H1 (cell line): ENCODE data around the gene OGG1. TPM values are rescaled to one million over a fixed set of nuclear protein-coding genes. Genes with fewer than 3 reads are reported as not detected.

Experiments used
- CTCF ChIA-PET: fragments of 300-600 bp; sonication (Branson Sonifier 250); formaldehyde crosslinking; loops from one replicate; lab custom pipeline; 2021; ENCODE audit not compliant: partially characterized antibody; lab: Charles Lee
- POLR2A ChIA-PET: fragments of 300-600 bp; sonication (Branson Sonifier 250); formaldehyde crosslinking; loops from one replicate; lab custom pipeline; 2021; ENCODE audit warnings: inconsistent platforms; ENCODE audit not compliant: partially characterized antibody; lab: Charles Lee
- DNase-seq, 2 experiments: peaks; one replicate each; pipeline versions ENCODE4 v3.0.0 to v3.0.0-alpha.2; 2010 to 2022; ENCODE audit warnings: low spot score in 2 of 2, low read depth in 1 of 2, mixed read lengths in 1 of 2
- FAIRE-seq: peaks from 2 replicates; lab custom pipeline; 2011; peaks lifted over from hg19 to GRCh38; lab: Jason Lieb, UNC
- H2AFZ ChIP-seq: 2 replicates; pipeline ENCODE4 v1.8.1; 2012; ENCODE audit warnings: low read length, inconsistent platforms
- H2AK5ac ChIP-seq: 2 replicates; pipeline ENCODE4 v1.6.1; 2013; ENCODE audit warnings: low read depth, low read length
- H2BK120ac ChIP-seq: replicated peaks from 2 replicates; pipeline ENCODE3; 2013; ENCODE audit warnings: low read depth, low read length, inconsistent platforms
- H2BK12ac ChIP-seq: 2 replicates; pipeline ENCODE4 v1.6.1; 2013; ENCODE audit warnings: low read depth, low read length
- H2BK15ac ChIP-seq: 2 replicates; pipeline ENCODE4 v1.6.1; 2013; ENCODE audit warnings: low read length
- H2BK20ac ChIP-seq: 2 replicates; pipeline ENCODE4 v1.6.1; 2013; ENCODE audit warnings: low read length
- H2BK5ac ChIP-seq: 2 replicates; pipeline ENCODE4 v1.6.1; 2013; ENCODE audit warnings: low read depth, low read length
- H3K14ac ChIP-seq: 2 replicates; pipeline ENCODE4 v1.6.1; 2013; ENCODE audit warnings: inconsistent platforms; ENCODE audit not compliant: insufficient read length
- H3K18ac ChIP-seq: 2 replicates; pipeline ENCODE4 v1.6.1; 2013; ENCODE audit warnings: low read length; ENCODE audit errors: extremely low read depth
- H3K23ac ChIP-seq: 2 replicates; pipeline ENCODE4 v1.6.1; 2013; ENCODE audit warnings: inconsistent platforms; ENCODE audit not compliant: insufficient read length
- H3K23me2 ChIP-seq: 2 replicates; pipeline ENCODE4 v1.6.1; 2013; ENCODE audit warnings: low read depth, low read length
- H3K27ac ChIP-seq: 2 replicates; pipeline ENCODE4 v1.6.1; 2011; ENCODE audit warnings: low read depth, low read length, inconsistent platforms
- H3K27me3 ChIP-seq, 4 experiments: replicated peaks in 1 of 4; 1 replicate in 1 of 4; 2 replicates in 3 of 4; pipeline versions ENCODE4 v1.6.1 to v1.8.1; 2011 to 2013; ENCODE audit warnings: low read length in 3 of 4, mild to moderate bottlenecking in 3 of 4, inconsistent platforms in 2 of 4, mixed read lengths in 2 of 4, moderate library complexity in 1 of 4; ENCODE audit not compliant: control insufficient read depth in 3 of 4, insufficient read depth in 3 of 4; ENCODE audit errors: extremely low read depth in 1 of 4
- H3K36me3 ChIP-seq, 4 experiments: 2 replicates each; pipeline versions ENCODE4 v1.6.1 to v1.8.1; 2011 to 2013; ENCODE audit warnings: mild to moderate bottlenecking in 4 of 4, low read length in 3 of 4, moderate library complexity in 2 of 4, control low read depth in 1 of 4, inconsistent platforms in 1 of 4; ENCODE audit not compliant: insufficient read depth in 4 of 4, control insufficient read depth in 2 of 4
- H3K4ac ChIP-seq: replicated peaks from 2 replicates; pipeline ENCODE3; 2013; ENCODE audit warnings: low read length, low read depth, mixed read lengths, inconsistent platforms; ENCODE audit not compliant: insufficient read length
- H3K4me1 ChIP-seq, 4 experiments: replicated peaks in 1 of 4; 1 replicate in 1 of 4; 2 replicates in 3 of 4; pipeline versions ENCODE4 v1.6.1 to v1.8.1; 2011 to 2013; ENCODE audit warnings: low read length in 3 of 4, inconsistent platforms in 2 of 4, mixed read lengths in 1 of 4; ENCODE audit not compliant: insufficient read depth in 4 of 4, control insufficient read depth in 3 of 4
- H3K4me2 ChIP-seq, 2 experiments: 2 replicates each; pipeline versions ENCODE4 v1.6.1 to v1.8.1; 2011 to 2013; ENCODE audit warnings: low read depth in 2 of 2, low read length in 2 of 2, control low read depth in 1 of 2, inconsistent platforms in 1 of 2, mild to moderate bottlenecking in 1 of 2; ENCODE audit not compliant: insufficient read depth in 1 of 2
- H3K4me3 ChIP-seq, 4 experiments: fragments of 200-600, 300-600 bp in 1 of 4; sonication (generic), shearing (Covaris generic), sonication (Bioruptor Twin) in 1 of 4; 2 replicates each; pipeline versions ENCODE4 v1.5.1 to v1.8.1; 2011 to 2016; ENCODE audit warnings: low read length in 4 of 4, low read depth in 3 of 4, control low read depth in 2 of 4, inconsistent platforms in 2 of 4, mild to moderate bottlenecking in 2 of 4, mixed read lengths in 1 of 4, moderate library complexity in 1 of 4; ENCODE audit not compliant: insufficient read depth in 2 of 4; ENCODE audit errors: extremely low read depth in 1 of 4
- H3K56ac ChIP-seq: replicated peaks from 2 replicates; pipeline ENCODE3; 2013; ENCODE audit warnings: low read depth, mild to moderate bottlenecking, mixed read lengths, low read length, inconsistent platforms; ENCODE audit not compliant: insufficient read length
- H3K79me1 ChIP-seq: 2 replicates; pipeline ENCODE4 v1.6.1; 2013; ENCODE audit warnings: low read depth, low read length, control low read depth
- H3K79me2 ChIP-seq, 2 experiments: 2 replicates each; pipeline versions ENCODE4 v1.6.1 to v1.8.1; 2012 to 2013; ENCODE audit warnings: low read length in 2 of 2, mild to moderate bottlenecking in 2 of 2, inconsistent platforms in 1 of 2; ENCODE audit not compliant: insufficient read depth in 2 of 2, control insufficient read depth in 1 of 2
- H3K9ac ChIP-seq, 4 experiments: replicated peaks in 1 of 4; 1 replicate in 1 of 4; 2 replicates in 3 of 4; pipeline versions ENCODE4 v1.6.1 to v1.8.1; 2011 to 2013; ENCODE audit warnings: low read depth in 3 of 4, low read length in 3 of 4, control low read depth in 2 of 4, mild to moderate bottlenecking in 2 of 4, moderate library complexity in 2 of 4, inconsistent platforms in 1 of 4; ENCODE audit errors: extremely low read depth in 1 of 4
- H3K9me3 ChIP-seq, 2 experiments: 2 replicates each; pipeline versions ENCODE4 v1.6.1 to v1.8.1; 2012 to 2013; ENCODE audit warnings: mild to moderate bottlenecking in 2 of 2, moderate library complexity in 2 of 2, control low read depth in 1 of 2, inconsistent platforms in 1 of 2, low read depth in 1 of 2, low read length in 1 of 2, mixed read lengths in 1 of 2; ENCODE audit not compliant: insufficient read depth in 2 of 2
- H4K20me1 ChIP-seq, 2 experiments: replicated peaks in 1 of 2; 2 replicates each; pipeline versions ENCODE3 to v1.8.1; 2011 to 2013; ENCODE audit warnings: inconsistent platforms in 2 of 2, low read length in 2 of 2, mild to moderate bottlenecking in 1 of 2; ENCODE audit not compliant: insufficient read depth in 2 of 2, control insufficient read depth in 1 of 2
- H4K5ac ChIP-seq: 2 replicates; pipeline ENCODE4 v1.6.1; 2013; ENCODE audit warnings: low read length, low read depth, mixed read lengths, inconsistent platforms; ENCODE audit not compliant: insufficient read length
- H4K8ac ChIP-seq: 2 replicates; pipeline ENCODE4 v1.8.0; 2013; ENCODE audit warnings: mild to moderate bottlenecking, moderate library complexity, low read length, inconsistent platforms; ENCODE audit not compliant: insufficient read depth; ENCODE audit errors: extremely low read depth
- H4K91ac ChIP-seq: replicated peaks from 2 replicates; pipeline ENCODE3; 2013; ENCODE audit warnings: low read length, mixed read lengths, inconsistent platforms; ENCODE audit not compliant: insufficient read length
- BRCA1 ChIP-seq: IDR thresholded peaks from 2 replicates; pipeline ENCODE4 v1.6.1; 2012; ENCODE audit warnings: low read depth, low read length, improper control_type of control experiment
- CTBP2 ChIP-seq: IDR thresholded peaks from 2 replicates; pipeline ENCODE4 v1.7.0; 2011; ENCODE audit warnings: borderline replicate concordance, mild to moderate bottlenecking, moderate library complexity, mixed read lengths, low read length; ENCODE audit not compliant: insufficient read depth, insufficient read length
- EGR1 ChIP-seq: IDR thresholded peaks from 2 replicates; pipeline ENCODE4 v1.6.1; 2011; ENCODE audit warnings: low read depth, low read length, borderline replicate concordance
- EP300 ChIP-seq, 2 experiments: IDR thresholded peaks; 1 replicate in 1 of 2; 2 replicates in 1 of 2; pipeline ENCODE4 v1.6.1; 2011 to 2012; ENCODE audit warnings: low read depth in 2 of 2, low read length in 2 of 2, mild to moderate bottlenecking in 2 of 2, borderline replicate concordance in 1 of 2, inconsistent platforms in 1 of 2, moderate library complexity in 1 of 2
- FOSL1 ChIP-seq: IDR thresholded peaks from 2 replicates; pipeline ENCODE4 v1.6.1; 2011; ENCODE audit warnings: mild to moderate bottlenecking, low read depth, low read length, moderate library complexity; ENCODE audit not compliant: insufficient read depth
- KDM5A ChIP-seq: fragments of 200-600 bp; IDR thresholded peaks from 2 replicates; pipeline ENCODE4 v1.7.1; 2012; ENCODE audit warnings: mild to moderate bottlenecking, low read length, inconsistent platforms, mixed read lengths
- PHF8 ChIP-seq: fragments of 200-600 bp; sonication (generic); conservative IDR thresholded peaks from 2 replicates; pipeline ENCODE4 v1.7.1; 2012; ENCODE audit warnings: low read depth, mild to moderate bottlenecking, inconsistent platforms, low read length, moderate library complexity
- POLR2AphosphoS5 ChIP-seq: IDR thresholded peaks from 2 replicates; pipeline ENCODE4 v1.6.1; 2011; ENCODE audit warnings: low read depth, low read length
- RBBP5 ChIP-seq: IDR thresholded peaks from 2 replicates; pipeline ENCODE4 v1.7.1; 2012; ENCODE audit warnings: low read depth, mild to moderate bottlenecking, inconsistent platforms, low read length, moderate library complexity, borderline replicate concordance
- SRF ChIP-seq: IDR thresholded peaks from 2 replicates; pipeline ENCODE4 v1.6.1; 2011; ENCODE audit warnings: mild to moderate bottlenecking, low read depth, low read length, moderate library complexity
- WGBS, 2 experiments: shearing (Covaris generic) in 1 of 2; methylation state at CpG; one replicate each; pipeline versions ENCODE4 v1.1.6 to v1.1.7; 2013 to 2015; ENCODE audit warnings: low lambda C conversion rate in 2 of 2, mixed read lengths in 2 of 2, inconsistent platforms in 1 of 2, low coverage in 1 of 2, missing lambda C conversion rate in 1 of 2; ENCODE audit not compliant: insufficient replicate concordance in 2 of 2, insufficient coverage in 1 of 2, insufficient read length in 1 of 2; ENCODE audit errors: extremely low coverage in 1 of 2, missing lambda C conversion rate in 1 of 2; 5-methylcytosine and 5-hydroxymethylcytosine counted together
- polyA plus RNA-seq, 7 experiments: library from polyadenylated mRNA; depleted of rRNA in 3 of 7; stranded (reverse) in 5 of 7; unstranded in 2 of 7; fragments of >200 nt in 5 of 7; fragments of 200-250 nt in 2 of 7; gene quantifications; 1 replicate in 5 of 7; 2 replicates in 1 of 7; 4 replicates in 1 of 7; pipeline versions ENCODE4 v1.2.1 to v1.2.3, GENCODE V29; 2011 to 2013; ENCODE audit warnings: missing spikeins in 2 of 7, mixed read lengths in 2 of 7
- total RNA-seq: library from RNA; stranded (reverse); fragmentation: NEBNext Ultra II Directional; extraction: Animal tissue kit (Norgen Biotek cat#: 25700); gene quantifications from 2 replicates; pipeline ENCODE4 v1.2.1, GENCODE V29; 2021

OGG1 gene
- total and polyA plus RNA-seq, 2 of the 8 experiments (the other 6 are each of a cell fraction or from before 2014, with no cell fraction given): 29.6 to 46.8 TPM

- peak overlapping the region in 1 of 4 experiments; percentile 41; a peak in 1 of 7 replicates for H3K9ac ChIP-seq
- peak; percentile 69 for FAIRE-seq
- TF ChIP-seq FOSL1 (no peak), PHF8 (0 out of 2 replicates have a peak, but pooled peaks have one; percentile 14), CTBP2 (no peak), KDM5A (no peak), POLR2AphosphoS5 (no peak), SRF (peak; percentile 54; the same call in 1 of the 2 replicates), EGR1 (no peak), EP300 (IDR thresholded peaks at IDR 0.05; ENCODE audit: borderline replicate concordance in 1 of 2, low read depth in 2 of 2, low read length in 2 of 2) (no peak; a peak in 1 of 3 replicates), RBBP5 (no peak), BRCA1 (no peak)
These were observed 45.1 kb upstream of the OGG1 start for GRCh38 chr3:9704347-9705322.

More at GRCh38 chr3:9704347-9705322, 45.1 kb upstream of the OGG1 start:
- no peak overlapping the region for H3K56ac ChIP-seq
- CTCF ChIA-PET: interaction anchor here (1.7 to 7.7 kb wide), 2 partner anchors 22 kb away, joined by 9 to 43 read pairs; no protein-coding TSS in a partner anchor
- no peaks in the 10 kb centered on the region for H3K9me3 ChIP-seq
- H3K18ac ChIP-seq: no peak overlapping the region
- H2BK120ac ChIP-seq: no peak overlapping the region
- H2BK12ac ChIP-seq: no peak overlapping the region
- H3K23ac ChIP-seq: no peak overlapping the region
- H3K4me2 ChIP-seq: peak overlapping the region; percentile 90 to 98
- no peak overlapping the region for H3K27ac ChIP-seq
- peak overlapping the region; percentile 82; the same call in 1 of the 2 replicates for H4K8ac ChIP-seq
- H3K4ac ChIP-seq: no peak overlapping the region
- peaks cover 0 to 23% (median 11%) of the 10 kb centered on the region in 4 experiments; a peak in 5 of 7 replicates for H3K27me3 ChIP-seq
- no peak overlapping the region for H2AK5ac ChIP-seq
- peaks cover 15% of the 10 kb centered on the region; the same call in 1 of the 2 replicates for H3K23me2 ChIP-seq
- H3K79me1 ChIP-seq: no peaks in the 10 kb centered on the region
- H3K4me3 ChIP-seq: peak overlapping the region; percentile 55 to 66 (median 60); a peak in 7 of 8 replicates
- no peak overlapping the region for H2AFZ ChIP-seq
- H3K79me2 ChIP-seq: no peaks in the 10 kb centered on the region
- H3K36me3 ChIP-seq: no peaks in the 10 kb centered on the region; a peak in 2 of 8 replicates
- H4K5ac ChIP-seq: no peak overlapping the region
- no peak overlapping the region for H2BK15ac ChIP-seq
- peak; percentile 90 to 96 for DNase-seq
- H3K4me1 ChIP-seq: peaks cover 0 to 9% (median 5%) of the 10 kb centered on the region in 4 experiments; a peak in 5 of 7 replicates
- H4K20me1 ChIP-seq: peaks cover 0 to 6% of the 10 kb centered on the region in 2 experiments
- no peak overlapping the region for H3K14ac ChIP-seq
- 5% methylated on average over 32 of the region's 62 CpGs; no CpG with 5 or more reads in 1 of the 2 experiments for WGBS, 2 experiments
- H2BK20ac ChIP-seq: no peak overlapping the region
- H4K91ac ChIP-seq: peak overlapping the region; percentile 52
- POLR2A ChIA-PET: interaction anchor here (0.6 to 1.7 kb wide), 7 partner anchors 11 to 234 kb away, joined by 3 to 7 read pairs (median 4); partner anchors contain the start of gene OGG1
- no peak overlapping the region for H2BK5ac ChIP-seq
